Activated T-cell treated with anti-CD3 and anti-CD28 coated beads for 24 hours (primary cell): Measurements from ENCODE around the gene CD52.
A peak's percentile ranks its signal among the peaks of the same experiment; 100 is the strongest.

Experiments
- DNase-seq: peaks from one replicate; pipeline ENCODE4 v3.0.0-alpha.2; 2020; ENCODE audit warnings: low read depth

CD52 gene

DNA sequence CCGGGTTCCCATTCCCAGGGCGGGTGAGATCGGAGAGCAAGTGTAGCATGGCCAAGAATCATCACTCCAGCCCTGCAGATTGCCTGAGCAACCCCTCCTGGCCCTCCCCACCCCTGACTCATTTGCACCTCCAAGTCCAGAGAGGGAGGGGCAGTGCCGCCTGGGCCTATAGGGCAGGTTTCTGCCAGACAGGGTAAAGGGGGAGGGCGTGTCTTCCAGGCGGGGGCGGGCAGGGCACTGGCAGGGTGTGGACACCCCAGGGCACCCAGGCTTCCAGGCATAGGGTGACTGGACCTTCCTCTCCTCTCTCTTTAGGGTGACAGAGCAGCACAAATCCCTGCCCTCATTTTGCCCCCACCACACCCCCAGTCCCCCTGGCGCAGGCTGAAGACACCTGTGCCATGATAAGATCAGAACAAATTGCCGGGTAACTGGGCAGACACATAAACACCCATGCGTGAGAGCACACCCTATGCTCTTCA lies 39.4 kb downstream of the CD52 start:
- no peak for DNase-seq

DNA sequence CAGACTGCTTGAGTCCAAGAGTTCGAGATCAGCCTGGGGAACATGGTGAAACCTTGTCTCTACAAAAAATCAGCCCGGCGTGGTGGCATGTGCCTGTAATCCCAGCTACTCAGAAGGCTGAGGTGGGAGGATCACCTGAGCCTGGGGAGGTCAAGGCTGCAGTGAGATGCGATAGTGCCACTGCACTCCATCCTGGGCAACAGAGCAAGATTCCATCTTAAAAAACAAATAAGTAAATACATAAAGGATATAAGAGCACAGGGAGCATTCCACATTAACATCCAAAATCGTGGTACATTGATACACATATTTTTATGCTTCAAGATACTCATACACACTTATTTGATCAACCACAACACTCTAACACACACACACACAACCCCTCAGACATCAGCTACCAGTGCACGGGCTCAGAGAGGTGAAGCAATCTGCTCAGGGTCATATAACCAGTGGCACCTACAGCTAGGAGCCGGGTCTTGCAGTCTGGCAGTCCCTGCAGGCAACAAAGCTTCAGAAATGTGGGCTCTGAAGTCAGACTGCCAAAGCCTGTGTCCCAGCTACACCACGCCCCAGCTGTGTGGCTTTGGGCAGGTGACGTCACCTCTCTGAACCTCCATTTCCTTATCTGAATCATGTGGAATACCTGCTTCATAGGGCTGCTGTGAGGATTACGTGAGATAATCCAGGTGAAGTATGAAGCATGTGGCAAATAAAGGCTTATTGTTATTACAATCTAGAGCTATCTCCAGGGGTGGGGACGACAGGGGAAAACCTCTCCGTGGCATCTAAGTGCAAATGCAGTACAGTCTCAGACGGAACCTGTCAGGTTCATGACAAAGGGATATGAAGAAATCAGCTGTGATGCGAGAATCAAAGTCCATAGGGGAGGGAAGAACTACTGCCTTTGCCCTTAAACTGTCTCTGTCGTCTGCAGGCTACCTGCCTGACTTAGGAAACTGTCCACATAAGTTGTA lies 40.9 kb downstream of the CD52 start:
- DNase-seq: peak; percentile 48

DNA sequence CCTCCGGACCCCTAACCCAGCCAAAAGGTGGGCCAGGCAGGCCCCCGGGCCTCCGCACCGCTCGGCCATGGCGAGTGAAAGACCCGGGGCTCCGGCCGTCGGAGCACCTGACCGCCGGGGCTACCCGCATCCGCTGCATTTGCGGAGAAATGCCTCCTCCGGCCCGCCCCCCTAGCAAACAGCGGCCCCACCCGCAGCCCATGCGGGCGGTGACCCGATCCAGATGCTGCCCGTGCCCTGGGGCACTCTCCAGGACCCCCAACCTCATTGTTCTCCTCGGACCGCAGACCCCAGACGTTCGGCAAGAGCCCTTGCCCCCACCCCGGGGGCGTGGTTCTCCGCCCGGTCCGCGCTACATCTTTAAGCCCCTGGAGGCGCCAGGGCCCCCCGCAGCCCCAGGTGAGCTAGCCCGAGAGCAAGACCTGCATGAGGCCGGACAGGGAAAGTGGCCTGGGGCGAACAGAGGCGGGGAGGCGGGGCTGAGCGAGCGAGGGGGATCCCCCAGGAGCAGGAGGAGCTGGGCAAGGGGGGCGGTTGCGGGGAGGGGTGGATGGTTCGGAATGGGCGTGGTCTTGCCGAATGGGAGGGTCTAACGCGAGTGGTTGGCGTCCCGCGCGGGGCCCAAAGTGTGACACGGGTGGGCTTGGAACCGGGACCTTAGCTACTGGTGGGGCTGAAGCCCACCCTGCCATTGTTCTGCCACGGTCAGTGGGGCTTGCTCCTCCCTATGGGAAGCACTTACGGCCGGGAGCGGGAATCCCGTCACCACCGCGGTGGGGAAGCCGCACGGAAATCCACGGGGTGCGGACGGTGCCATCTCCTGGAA lies 42.4 kb downstream of the CD52 start:
- DNase-seq: peak; percentile 24

DNA sequence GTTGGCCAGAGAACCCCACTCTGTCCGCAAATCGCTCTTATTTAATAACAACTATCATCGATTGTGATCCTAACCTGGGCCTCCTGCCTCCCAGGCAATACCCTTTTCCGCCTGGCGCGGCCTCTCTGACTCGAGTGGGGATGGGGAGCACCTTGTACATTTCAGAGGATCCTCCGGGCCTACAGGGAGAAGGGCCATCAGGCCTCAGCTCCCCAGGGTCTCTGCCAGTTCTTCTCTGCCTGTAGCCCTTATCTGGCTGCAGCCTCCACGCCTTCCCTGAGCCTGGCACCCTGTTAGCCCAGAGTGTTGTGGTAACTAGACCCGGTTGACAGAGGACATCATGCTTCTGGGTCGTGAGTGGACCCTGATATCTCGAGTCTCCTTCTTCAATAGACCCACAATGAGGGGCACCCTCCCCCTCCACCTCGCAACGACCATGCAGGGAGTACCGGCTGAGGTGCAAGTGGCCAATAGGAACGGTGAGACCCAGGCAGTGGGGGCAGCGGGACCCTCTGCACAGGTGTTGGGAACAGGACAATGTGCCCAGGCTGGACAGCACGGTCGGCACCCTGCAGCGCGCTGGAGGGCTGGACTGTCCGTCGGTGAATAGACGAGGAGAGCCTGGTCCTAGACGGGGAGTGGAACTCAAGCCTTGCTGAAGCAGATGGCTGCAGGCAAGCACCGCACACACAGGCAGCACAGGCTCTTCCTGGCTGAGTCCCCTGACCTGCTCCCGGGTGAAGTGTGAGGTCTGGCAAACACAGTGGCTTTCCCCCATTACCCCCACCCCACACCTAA lies 43.2 kb downstream of the CD52 start:
- no peak for DNase-seq

DNA sequence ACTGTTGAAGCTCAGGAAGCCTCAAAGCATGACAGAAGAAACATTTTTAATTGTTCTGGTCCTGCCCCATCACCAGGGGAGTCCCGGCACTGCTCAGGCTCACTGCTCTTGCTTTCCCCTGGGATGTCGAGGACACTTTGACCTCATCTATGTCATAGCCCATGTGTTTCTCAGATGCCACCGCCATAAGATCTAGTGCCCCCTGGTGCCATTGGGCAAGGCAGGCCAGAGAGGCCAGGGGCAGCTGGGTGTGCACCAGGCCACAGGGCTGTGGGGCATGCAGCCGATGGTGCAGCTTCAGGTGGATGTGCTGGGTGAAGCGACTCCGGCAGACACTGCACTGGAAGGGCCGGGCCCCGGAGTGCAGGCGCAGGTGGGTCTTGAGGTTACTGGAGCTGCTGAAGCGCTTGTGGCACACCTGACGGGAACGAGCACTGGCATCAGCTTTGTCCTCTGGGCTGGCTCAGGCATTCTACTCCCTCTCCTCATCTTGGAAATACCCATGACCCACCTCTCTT lies 43.9 kb downstream of the CD52 start:
- no peak for DNase-seq

DNA sequence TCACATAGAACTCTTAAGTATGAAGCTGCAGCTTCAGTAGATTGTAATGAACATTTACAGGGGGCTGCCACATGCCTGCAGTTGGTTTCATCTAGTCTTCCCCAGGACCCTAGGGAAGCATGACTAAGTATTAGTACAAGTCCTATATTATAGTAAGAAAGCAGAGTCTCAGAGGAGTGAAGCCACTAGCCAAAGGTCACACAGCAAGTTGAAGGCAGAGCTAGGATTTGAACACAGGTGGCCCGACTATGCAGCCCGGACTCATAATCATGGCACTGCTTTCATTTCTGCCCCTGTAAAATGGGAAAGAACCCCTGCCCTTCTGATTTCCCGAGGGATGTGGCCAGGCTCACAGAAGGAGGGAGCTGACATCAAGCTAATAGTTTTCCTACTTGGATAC lies 44.6 kb downstream of the CD52 start:
- no peak for DNase-seq

DNA sequence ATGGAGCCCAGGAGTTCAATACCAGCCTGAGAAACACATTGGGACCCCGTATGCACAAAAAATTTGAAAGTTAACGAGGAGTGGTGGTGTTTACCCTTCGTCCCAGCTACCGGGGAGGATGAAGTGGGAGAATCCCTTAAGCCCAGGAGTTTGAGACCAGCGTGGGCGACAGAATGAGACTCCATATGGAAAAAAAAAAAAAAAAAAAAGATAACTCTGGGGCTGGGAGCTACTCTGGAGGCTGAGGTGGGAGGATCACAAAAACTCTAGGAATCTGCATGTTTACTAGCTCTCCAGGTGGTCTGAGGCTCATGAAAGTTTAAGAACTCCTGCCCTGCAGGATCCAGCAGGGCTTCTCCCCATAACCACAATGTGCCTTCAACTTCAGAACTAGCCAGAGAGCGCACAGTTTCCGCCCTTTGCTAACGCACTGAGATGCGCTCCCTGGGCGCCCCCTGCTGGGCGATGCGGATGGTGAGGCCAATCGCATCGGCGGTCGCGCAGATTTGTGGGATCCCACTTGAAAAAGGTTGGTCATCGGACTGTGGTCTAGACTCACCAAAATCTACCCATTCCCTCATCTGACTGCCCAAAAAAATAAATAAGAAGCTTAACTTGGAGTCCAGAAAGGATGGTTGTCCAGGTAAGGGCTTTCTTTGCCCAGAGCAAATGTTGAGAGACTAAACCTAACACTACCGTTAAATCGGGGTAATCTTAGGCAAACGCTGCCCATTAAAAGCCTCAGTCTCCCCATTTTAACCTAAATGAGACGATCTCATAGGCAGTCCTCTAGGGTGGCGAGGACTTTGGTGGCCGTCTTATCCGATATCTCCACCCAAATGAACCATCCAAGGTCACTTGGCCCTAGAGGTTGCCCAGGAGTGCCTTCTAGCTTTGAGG lies 46.0 kb downstream of the CD52 start:
- peak; percentile 75 for DNase-seq

DNA sequence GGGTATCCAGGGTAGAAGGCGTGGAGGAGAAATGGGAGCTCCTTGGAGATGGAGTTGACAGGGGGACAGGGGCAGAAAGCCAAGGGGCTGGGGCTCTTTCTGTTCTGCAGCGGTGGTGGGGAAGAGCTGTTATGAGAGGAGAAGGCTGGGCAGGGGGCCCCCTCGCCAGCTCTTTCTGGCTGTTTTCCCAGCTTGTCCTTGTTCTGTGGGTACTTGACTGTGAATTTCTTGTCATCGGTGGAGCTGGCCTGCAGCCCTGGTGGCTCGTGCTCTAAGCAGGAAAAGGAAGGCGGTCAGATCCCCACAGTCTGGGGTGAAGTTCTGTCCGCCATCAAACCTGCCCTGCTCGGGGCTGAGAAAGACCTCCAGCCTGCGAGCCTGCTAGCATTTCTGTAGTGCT lies 47.2 kb downstream of the CD52 start:
- no peak for DNase-seq

DNA sequence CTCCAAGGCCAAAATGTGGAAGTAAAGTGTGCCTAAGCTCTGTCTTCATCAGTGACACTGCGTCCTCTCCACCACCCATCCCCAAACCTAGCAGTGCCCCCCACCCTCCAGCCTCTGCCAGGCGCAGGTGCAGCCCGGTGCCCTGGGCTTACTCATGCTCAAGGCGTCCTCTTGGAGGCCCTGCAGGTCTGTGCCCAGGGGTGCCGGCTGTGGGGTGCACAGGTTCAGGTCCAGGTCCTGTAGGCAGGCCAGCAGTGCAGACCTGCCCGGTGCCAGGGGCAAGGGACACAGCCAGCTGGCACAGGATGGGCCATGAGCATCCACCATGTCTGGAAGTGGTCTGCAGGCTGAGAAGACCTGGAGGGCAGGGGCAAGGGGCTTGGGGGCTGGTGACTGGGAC lies 49.7 kb downstream of the CD52 start:
- no peak for DNase-seq

DNA sequence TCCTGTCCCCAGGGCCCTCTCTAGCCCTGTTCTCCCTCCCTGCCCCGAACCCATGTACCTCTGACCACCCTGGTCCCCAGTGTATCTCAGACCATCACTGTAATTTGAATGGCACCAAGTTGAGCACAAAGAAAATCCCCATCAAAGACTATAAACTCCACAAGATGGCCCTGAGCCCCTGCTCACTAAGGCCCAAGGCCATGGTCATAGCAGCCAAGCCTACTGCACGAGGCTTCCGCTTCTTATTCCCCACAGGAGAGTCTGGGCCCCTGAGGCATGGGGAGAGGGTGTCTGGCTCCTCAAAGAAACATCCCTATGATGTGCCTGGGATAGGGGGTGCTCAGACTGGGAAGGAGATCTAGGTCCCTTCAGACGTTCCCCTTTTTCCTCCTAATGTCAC lies 50.2 kb downstream of the CD52 start:
- no peak for DNase-seq

DNA sequence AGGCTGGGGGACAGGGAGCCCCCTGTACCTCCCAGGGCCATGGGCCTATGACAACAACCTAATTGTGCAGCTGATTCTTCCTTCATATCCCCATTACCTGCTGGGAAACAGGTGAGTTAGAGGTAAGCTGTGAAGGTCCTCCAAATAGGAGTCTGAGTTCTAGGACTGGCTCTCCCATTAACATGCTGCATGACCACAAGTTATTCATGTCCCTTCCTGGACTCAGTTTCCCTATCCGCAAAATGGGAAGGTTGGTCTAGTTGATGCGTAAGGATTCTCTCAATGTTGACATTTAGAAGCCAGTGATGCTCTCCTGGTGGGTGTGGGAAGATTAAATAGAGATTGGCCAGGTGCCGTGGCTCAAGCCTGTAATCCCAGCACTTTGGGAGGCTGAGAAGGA lies 50.7 kb downstream of the CD52 start:
- DNase-seq: no peak
